Neural progenitor cell (in vitro differentiated cells): ENCODE measurements around the gene PCGF5.

Experiments
- CTCF ChIP-seq: fragments of 200-600 bp; sonication (generic); IDR thresholded peaks from 2 replicates; pipeline ENCODE4 v1.5.1; 2017; ENCODE audit warnings: antibody characterized with exemption, mild to moderate bottlenecking
- EZH2phosphoT487 ChIP-seq: fragments of 200-600 bp; sonication (generic); IDR thresholded peaks from 2 replicates; pipeline ENCODE4 v1.6.1; 2017; ENCODE audit warnings: antibody characterized with exemption

GRCh38 chr10:91311601-91312381, 91.3 kb downstream of the PCGF5 start:
- TF ChIP-seq CTCF (no peak), EZH2phosphoT487 (no peak)
